ENCODE measurements around the gene KCNMB1. TPM values are rescaled to one million over a fixed set of nuclear protein-coding genes. Genes with fewer than 3 reads are reported as not detected.
A peak's percentile ranks its signal among the peaks of the same experiment; 100 is the strongest.

The KCNMB1 gene
- total RNA-seq, 1 donor from 2014 or later = not detected

DNA sequence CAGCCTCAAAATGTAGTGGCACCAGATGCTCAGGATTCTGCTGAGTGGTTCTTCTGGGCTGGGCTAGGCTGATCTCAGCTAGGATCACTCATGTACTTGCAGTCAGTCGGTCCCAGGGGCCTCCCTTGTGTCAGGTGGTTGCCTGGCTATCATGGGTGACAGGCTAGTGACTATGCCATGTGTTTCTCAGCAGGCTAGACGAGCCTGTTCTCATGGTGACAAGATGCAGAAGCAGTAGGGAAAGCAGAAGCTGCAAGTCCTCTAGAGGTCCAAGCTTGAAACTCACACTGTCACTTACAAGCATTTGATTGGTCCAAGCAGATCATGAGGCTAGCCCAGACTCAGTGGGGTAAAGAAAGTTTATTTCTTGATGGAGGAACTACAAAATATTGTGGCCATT is 15.2 kb upstream of the KCNMB1 start:
- H3K9ac ChIP-seq = no peak overlapping the region
- H3K27ac Mint-ChIP-seq = no peak overlapping the region
- peaks cover 39% of the 10 kb centered on the region for H3F3A ChIP-seq (ENCODE audit: low read depth)
- H3K9me3 Mint-ChIP-seq = peaks cover 5% of the 10 kb centered on the region
- no peaks in the 10 kb centered on the region for H4K20me1 ChIP-seq (ENCODE audit: low read depth)
- DNase-seq (ENCODE audit: low spot score) = no peak
- H3K27ac ChIP-seq = no peak overlapping the region
- peaks cover 23% of the 10 kb centered on the region for H3K4me1 Mint-ChIP-seq
- no peaks in the 10 kb centered on the region for H3K27me3 ChIP-seq
- peaks cover 30% of the 10 kb centered on the region for H3K4me1 ChIP-seq
- H3K36me3 ChIP-seq = no peaks in the 10 kb centered on the region
- peaks cover 14% of the 10 kb centered on the region for H3K27me3 Mint-ChIP-seq (ENCODE audit: insufficient read depth, low read depth)
- H3K4me2 ChIP-seq = no peak overlapping the region
- H3K79me2 ChIP-seq (ENCODE audit: low read depth) = no peaks in the 10 kb centered on the region
- H3K4me3 ChIP-seq = no peak overlapping the region
- no peaks in the 10 kb centered on the region for H3K9me3 ChIP-seq (ENCODE audit: low read depth)
- H3K36me3 Mint-ChIP-seq = peaks cover 2% of the 10 kb centered on the region
- H3K4me3 Mint-ChIP-seq = no peak overlapping the region
- TF ChIP-seq EZH2 (IDR thresholded peaks at IDR 0.05) = no peak
- TF ChIP-seq, protein P1, sequence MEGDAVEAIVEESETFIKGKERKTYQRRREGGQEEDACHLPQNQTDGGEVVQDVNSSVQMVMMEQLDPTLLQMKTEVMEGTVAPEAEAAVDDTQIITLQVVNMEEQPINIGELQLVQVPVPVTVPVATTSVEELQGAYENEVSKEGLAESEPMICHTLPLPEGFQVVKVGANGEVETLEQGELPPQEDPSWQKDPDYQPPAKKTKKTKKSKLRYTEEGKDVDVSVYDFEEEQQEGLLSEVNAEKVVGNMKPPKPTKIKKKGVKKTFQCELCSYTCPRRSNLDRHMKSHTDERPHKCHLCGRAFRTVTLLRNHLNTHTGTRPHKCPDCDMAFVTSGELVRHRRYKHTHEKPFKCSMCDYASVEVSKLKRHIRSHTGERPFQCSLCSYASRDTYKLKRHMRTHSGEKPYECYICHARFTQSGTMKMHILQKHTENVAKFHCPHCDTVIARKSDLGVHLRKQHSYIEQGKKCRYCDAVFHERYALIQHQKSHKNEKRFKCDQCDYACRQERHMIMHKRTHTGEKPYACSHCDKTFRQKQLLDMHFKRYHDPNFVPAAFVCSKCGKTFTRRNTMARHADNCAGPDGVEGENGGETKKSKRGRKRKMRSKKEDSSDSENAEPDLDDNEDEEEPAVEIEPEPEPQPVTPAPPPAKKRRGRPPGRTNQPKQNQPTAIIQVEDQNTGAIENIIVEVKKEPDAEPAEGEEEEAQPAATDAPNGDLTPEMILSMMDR (IDR thresholded peaks at IDR 0.05) = no peak
- TF ChIP-seq EZH2phosphoT487 (IDR thresholded peaks at IDR 0.05) = no peak
- no peak overlapping the region for H2AFZ ChIP-seq (replicated peaks)

DNA sequence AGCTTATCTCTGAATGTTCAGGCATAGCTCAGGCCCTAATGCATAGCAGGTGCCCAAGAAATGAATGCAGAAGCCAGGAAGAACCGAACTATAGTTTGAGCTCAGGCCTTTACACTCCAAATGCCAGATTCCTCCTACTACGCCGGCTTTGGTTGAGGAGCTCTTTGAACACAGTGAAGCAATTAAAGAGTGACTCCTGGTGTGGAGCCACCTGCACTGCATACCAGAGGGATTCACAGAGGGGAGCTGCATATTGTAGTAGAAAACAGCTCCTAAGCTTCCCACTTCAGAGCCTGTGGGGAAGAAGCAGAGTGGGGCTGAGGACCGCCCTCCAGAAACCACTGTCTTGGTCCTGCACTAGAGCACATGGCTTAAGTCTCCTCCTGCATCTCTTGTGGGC is 14.5 kb upstream of the KCNMB1 start:
- Histone ChIP-seq H3K4me3 (no peak overlapping the region), H3K36me3 (no peaks in the 10 kb centered on the region), H3K9me3 (ENCODE audit: low read depth) (no peaks in the 10 kb centered on the region), H3K79me2 (ENCODE audit: low read depth) (no peaks in the 10 kb centered on the region), H3F3A (ENCODE audit: low read depth) (peaks cover 31% of the 10 kb centered on the region), H3K27me3 (no peaks in the 10 kb centered on the region), H2AFZ (replicated peaks) (no peak overlapping the region), H3K4me1 (peaks cover 26% of the 10 kb centered on the region), H3K4me2 (no peak overlapping the region), H3K9ac (no peak overlapping the region), H3K27ac (no peak overlapping the region), H4K20me1 (ENCODE audit: low read depth) (no peaks in the 10 kb centered on the region)
- peak; percentile 64 for DNase-seq (ENCODE audit: low spot score)
- Mint-ChIP-seq H3K36me3 (peaks cover 2% of the 10 kb centered on the region), H3K4me1 (peaks cover 19% of the 10 kb centered on the region), H3K4me3 (no peak overlapping the region), H3K27me3 (ENCODE audit: insufficient read depth, low read depth) (peaks cover 14% of the 10 kb centered on the region), H3K9me3 (peaks cover 5% of the 10 kb centered on the region), H3K27ac (no peak overlapping the region)
- TF ChIP-seq, protein P1 (IDR thresholded peaks at IDR 0.05) = peak; percentile 47
- TF ChIP-seq EZH2phosphoT487 (IDR thresholded peaks at IDR 0.05) = no peak

DNA sequence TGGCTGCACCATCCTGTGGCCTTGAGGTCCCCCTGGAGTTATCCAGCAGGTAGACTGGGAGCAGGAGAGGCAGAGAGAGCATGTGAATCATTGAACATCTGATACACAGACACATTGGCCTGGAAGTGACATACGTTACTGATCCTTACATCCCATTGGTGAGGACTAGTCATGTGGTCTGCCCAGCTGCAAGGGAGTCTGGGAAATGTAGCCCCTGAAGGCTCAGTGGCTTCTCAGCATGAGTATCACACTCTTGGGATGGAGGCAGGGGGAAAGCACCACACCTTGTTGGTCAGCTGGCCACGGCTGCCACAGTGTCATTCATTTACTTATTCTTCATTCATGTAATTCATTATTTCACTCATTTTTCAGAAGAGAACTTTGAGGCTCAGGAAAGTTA is 13.3 kb upstream of the KCNMB1 start:
- no peak overlapping the region for H3K4me3 ChIP-seq
- H3K79me2 ChIP-seq (ENCODE audit: low read depth) = no peaks in the 10 kb centered on the region
- H3K9me3 ChIP-seq (ENCODE audit: low read depth) = no peaks in the 10 kb centered on the region
- Mint-ChIP-seq H3K9me3 (peaks cover 5% of the 10 kb centered on the region), H3K4me1 (peaks cover 14% of the 10 kb centered on the region), H3K27ac (no peak overlapping the region), H3K4me3 (no peak overlapping the region), H3K27me3 (ENCODE audit: insufficient read depth, low read depth) (peaks cover 14% of the 10 kb centered on the region), H3K36me3 (peaks cover 2% of the 10 kb centered on the region)
- no peaks in the 10 kb centered on the region for H3K27me3 ChIP-seq
- no peak overlapping the region for H2AFZ ChIP-seq (replicated peaks)
- no peak overlapping the region for H3K27ac ChIP-seq
- H3K4me2 ChIP-seq = no peak overlapping the region
- peaks cover 28% of the 10 kb centered on the region for H3K4me1 ChIP-seq
- peaks cover 20% of the 10 kb centered on the region for H3F3A ChIP-seq (ENCODE audit: low read depth)
- no peak for DNase-seq (ENCODE audit: low spot score)
- TF ChIP-seq EZH2 (IDR thresholded peaks at IDR 0.05) = no peak
- H3K36me3 ChIP-seq = no peaks in the 10 kb centered on the region
- H3K9ac ChIP-seq = no peak overlapping the region
- no peaks in the 10 kb centered on the region for H4K20me1 ChIP-seq (ENCODE audit: low read depth)

DNA sequence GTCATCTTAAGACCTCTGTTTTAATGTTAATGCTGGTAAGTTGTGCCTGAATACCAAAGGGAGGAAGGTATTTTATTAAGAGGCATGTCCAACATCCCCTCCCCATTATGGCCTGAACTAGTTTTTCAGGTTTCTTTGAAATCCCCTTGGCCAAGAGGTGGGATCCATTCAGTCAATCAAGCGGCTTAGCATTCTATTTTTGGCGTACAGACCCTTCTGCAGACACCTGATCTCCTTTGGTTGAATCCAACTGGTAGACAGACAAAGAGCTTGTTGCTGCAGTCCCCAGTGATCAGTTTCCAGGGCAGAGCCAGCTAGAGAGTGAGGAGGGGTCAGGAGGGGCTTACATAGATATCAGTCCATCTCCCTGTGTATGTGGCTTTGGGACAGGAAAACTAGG is 7.9 kb upstream of the KCNMB1 start:
- H2AFZ ChIP-seq (replicated peaks) = no peak overlapping the region
- no peaks in the 10 kb centered on the region for H4K20me1 ChIP-seq (ENCODE audit: low read depth)
- H3K9ac ChIP-seq = no peak overlapping the region
- Mint-ChIP-seq H3K9me3 (peaks cover 5% of the 10 kb centered on the region), H3K4me3 (no peak overlapping the region), H3K27me3 (ENCODE audit: insufficient read depth, low read depth) (peaks cover 13% of the 10 kb centered on the region), H3K4me1 (peaks cover 43% of the 10 kb centered on the region), H3K27ac (no peak overlapping the region), H3K36me3 (peaks cover 2% of the 10 kb centered on the region)
- no peaks in the 10 kb centered on the region for H3K79me2 ChIP-seq (ENCODE audit: low read depth)
- no peak overlapping the region for H3K27ac ChIP-seq
- H3K4me2 ChIP-seq = peak overlapping the region; percentile 46
- H3K4me3 ChIP-seq = no peak overlapping the region
- TF ChIP-seq EZH2 (IDR thresholded peaks at IDR 0.05) = no peak
- no peak for TF ChIP-seq EZH2phosphoT487 (IDR thresholded peaks at IDR 0.05)
- TF ChIP-seq, protein P1 (IDR thresholded peaks at IDR 0.05) = no peak
- H3K9me3 ChIP-seq (ENCODE audit: low read depth) = no peaks in the 10 kb centered on the region
- H3K36me3 ChIP-seq = no peaks in the 10 kb centered on the region
- peak; percentile 42 for DNase-seq (ENCODE audit: low spot score)
- no peaks in the 10 kb centered on the region for H3K27me3 ChIP-seq
- H3K4me1 ChIP-seq = peaks cover 34% of the 10 kb centered on the region
- H3F3A ChIP-seq (ENCODE audit: low read depth) = no peaks in the 10 kb centered on the region

All from neural progenitor cell (in vitro differentiated cells).